Effector CD4-positive, alpha-beta T cell (primary cell): Measurements from ENCODE around the gene NALCN.

Experiments
- DNase-seq: peaks from one replicate; pipeline ENCODE4 v3.0.0-alpha.2; 2020

Gene NALCN

DNA sequence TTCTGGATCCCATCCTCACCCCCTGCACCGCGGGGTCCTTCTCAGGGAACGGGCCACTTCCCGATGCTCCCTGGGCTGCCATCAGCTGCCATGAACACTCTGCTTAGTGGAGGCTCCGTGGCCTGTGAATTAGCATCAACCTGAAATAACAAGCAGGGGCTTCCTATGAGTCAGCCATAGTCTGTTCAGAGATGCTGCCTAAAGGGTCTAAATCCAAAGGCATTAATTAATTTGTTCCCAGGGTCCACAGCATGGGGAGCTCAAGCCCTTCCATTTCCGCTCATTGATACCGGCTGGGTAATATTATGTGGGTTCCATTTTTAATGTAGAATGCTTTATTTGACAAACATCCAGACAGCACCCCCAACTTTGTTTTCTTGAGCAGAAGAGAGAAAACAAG, 399.8 kb downstream of the NALCN start:
- no peak for DNase-seq

DNA sequence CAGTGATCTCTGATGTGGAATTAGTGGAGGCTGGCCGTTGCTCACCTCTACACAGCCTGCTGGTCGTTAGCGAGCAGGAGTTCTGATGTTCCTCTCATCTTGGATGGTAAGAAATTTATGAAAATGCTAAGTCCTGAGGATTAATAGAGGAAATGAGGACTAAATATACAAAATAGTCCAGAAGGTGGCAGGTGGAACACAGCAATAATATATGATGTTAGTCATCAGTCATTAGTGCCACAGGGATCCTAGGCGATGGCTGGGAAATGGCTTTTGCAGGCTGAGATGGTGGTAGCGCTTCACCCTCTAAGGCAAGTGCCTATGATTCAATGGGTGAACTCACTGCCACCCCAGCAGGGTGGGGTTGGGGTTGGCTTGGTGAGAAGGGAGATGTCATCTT, 403.1 kb downstream of the NALCN start:
- DNase-seq = no peak

DNA sequence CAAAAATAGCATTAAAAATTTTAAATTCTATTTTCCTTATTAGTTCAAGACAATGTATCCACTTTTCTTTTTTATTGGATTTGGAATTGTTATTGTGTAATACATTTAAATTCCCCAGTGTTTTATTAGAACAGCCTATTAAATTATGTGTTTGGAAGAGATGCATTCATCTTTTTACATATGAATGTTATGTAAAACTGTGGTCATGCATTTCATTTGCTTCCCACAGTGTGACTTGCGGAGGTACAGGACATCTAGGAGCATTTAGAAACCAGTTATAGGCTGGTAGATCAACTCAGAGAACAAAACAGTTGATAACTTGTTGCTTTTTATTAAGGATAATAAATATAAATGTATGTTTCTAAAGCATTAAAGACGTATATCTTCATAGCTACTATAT, 406.2 kb downstream of the NALCN start:
- DNase-seq = no peak

DNA sequence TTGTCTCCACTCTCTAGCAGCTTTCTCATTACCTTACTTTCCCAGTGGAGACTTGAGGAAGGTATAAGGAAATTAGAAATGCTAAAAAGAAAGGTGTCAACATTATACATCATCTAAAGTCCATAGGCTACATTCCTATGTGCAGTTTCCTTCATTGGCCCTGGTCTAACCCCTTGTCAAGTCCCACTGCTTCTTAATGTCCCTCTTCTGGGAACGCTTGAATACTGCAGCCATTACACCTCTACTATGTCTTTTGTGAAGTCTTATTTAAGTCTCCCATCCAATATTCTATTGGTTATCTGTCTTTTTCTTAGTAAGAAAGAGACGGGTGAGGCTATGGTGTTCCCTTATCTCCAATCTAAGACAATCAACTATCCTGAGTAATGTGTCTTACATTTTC, 409.1 kb downstream of the NALCN start:
- no peak for DNase-seq
